Activated CD4-positive, CD25-positive, alpha-beta regulatory T cell treated with anti-CD3 and anti-CD28 coated beads, Interleukin-2, amount 50 U/mL, for 16 hours (primary cell): ENCODE measurements around the gene GABRR2.

ENCODE experiments used
- DNase-seq: peaks from one replicate; pipeline ENCODE4 v3.0.0-alpha.2; 2020; ENCODE audit warnings: low read depth, low spot score

Gene GABRR2

GRCh38 chr6:89291256-89291819, 23.8 kb downstream of the GABRR2 start:
- no peak for DNase-seq

- no peak for DNase-seq
Observed at GRCh38 chr6:89290401-89291155, 24.5 kb downstream of the GABRR2 start.

- no peak for DNase-seq
Observed at GRCh38 chr6:89289710-89290109, 25.4 kb downstream of the GABRR2 start.

- DNase-seq: no peak
Observed at GRCh38 chr6:89287351-89288028, 27.6 kb downstream of the GABRR2 start.

GRCh38 chr6:89286516-89286915, 28.6 kb downstream of the GABRR2 start:
- no peak for DNase-seq

GRCh38 chr6:89284963-89285735, 29.9 kb downstream of the GABRR2 start:
- DNase-seq: no peak

- DNase-seq: no peak
Observed at GRCh38 chr6:89284081-89284480, 31.0 kb downstream of the GABRR2 start.

GRCh38 chr6:89282749-89283148, 32.4 kb downstream of the GABRR2 start:
- no peak for DNase-seq

GRCh38 chr6:89281779-89282246, 33.3 kb downstream of the GABRR2 start:
- DNase-seq: no peak

GRCh38 chr6:89278956-89279355, 36.1 kb downstream of the GABRR2 start:
- DNase-seq: no peak

- no peak for DNase-seq
Observed at GRCh38 chr6:89275900-89276299, 39.2 kb downstream of the GABRR2 start.

- no peak for DNase-seq
Observed at GRCh38 chr6:89273816-89274215, 41.3 kb downstream of the GABRR2 start.

- no peak for DNase-seq
Observed at GRCh38 chr6:89272596-89272995, 42.5 kb downstream of the GABRR2 start.

- no peak for DNase-seq
Observed at GRCh38 chr6:89270951-89271721, 44.0 kb downstream of the GABRR2 start.

GRCh38 chr6:89269981-89270380, 45.1 kb downstream of the GABRR2 start:
- DNase-seq: no peak

GRCh38 chr6:89269252-89269651, 45.8 kb downstream of the GABRR2 start:
- DNase-seq: no peak

GRCh38 chr6:89268776-89269175, 46.3 kb downstream of the GABRR2 start:
- DNase-seq: no peak

GRCh38 chr6:89267918-89268317, 47.2 kb downstream of the GABRR2 start:
- DNase-seq: no peak

- no peak for DNase-seq
Observed at GRCh38 chr6:89264296-89264695, 50.8 kb downstream of the GABRR2 start.

- no peak for DNase-seq
Observed at GRCh38 chr6:89260832-89261231, 54.3 kb downstream of the GABRR2 start.

- no peak for DNase-seq
Observed at GRCh38 chr6:89260310-89260709, 54.8 kb downstream of the GABRR2 start.
